Stimulated activated CD4-positive, alpha-beta T cell treated with anti-CD3 and anti-CD28 coated beads, Interleukin-4, amount 100 ng/mL, for 1 hour (primary cell): Measurements from ENCODE around the gene ZNF511.

Experiments
- DNase-seq: peaks from one replicate; pipeline ENCODE4 v3.0.0-alpha.2; 2020

The ZNF511 gene

GRCh38 chr10:133355991-133356390 lies 47.3 kb downstream of the ZNF511 start:
- no peak for DNase-seq

- no peak for DNase-seq
These were observed 48.0 kb downstream of the ZNF511 start for GRCh38 chr10:133356549-133357284.

GRCh38 chr10:133357285-133358161 lies 48.8 kb downstream of the ZNF511 start, which contains the start of gene FUOM:
Gene FUOM (minus strand): TSS chr10:133358019. CDS start chr10:133358007, 12 bp downstream.
- DNase-seq = peak; percentile 75

- no peak for DNase-seq
These were observed 49.6 kb downstream of the ZNF511 start for GRCh38 chr10:133358162-133358924.

- no peak for DNase-seq
These were observed 50.2 kb downstream of the ZNF511 start for GRCh38 chr10:133358925-133359310.

GRCh38 chr10:133359554-133359971 lies 50.8 kb downstream of the ZNF511 start:
- DNase-seq = no peak

GRCh38 chr10:133359972-133360610 lies 51.4 kb downstream of the ZNF511 start:
- no peak for DNase-seq

GRCh38 chr10:133361227-133361626 lies 52.5 kb downstream of the ZNF511 start:
- DNase-seq = no peak

GRCh38 chr10:133361773-133362441 lies 53.2 kb downstream of the ZNF511 start:
- DNase-seq = no peak
